GM21528 (cell line): Measurements from ENCODE around the gene DCDC2C.

ENCODE experiments used
- ATAC-seq: cut with Tn5 transposase; IDR thresholded peaks from one replicate; pipeline ENCODE4 v1.9.1; 2021; ENCODE audit warnings: mild to moderate bottlenecking, moderate library complexity; ENCODE audit not compliant: unreplicated experiment, low FRiP score

The DCDC2C gene

DNA sequence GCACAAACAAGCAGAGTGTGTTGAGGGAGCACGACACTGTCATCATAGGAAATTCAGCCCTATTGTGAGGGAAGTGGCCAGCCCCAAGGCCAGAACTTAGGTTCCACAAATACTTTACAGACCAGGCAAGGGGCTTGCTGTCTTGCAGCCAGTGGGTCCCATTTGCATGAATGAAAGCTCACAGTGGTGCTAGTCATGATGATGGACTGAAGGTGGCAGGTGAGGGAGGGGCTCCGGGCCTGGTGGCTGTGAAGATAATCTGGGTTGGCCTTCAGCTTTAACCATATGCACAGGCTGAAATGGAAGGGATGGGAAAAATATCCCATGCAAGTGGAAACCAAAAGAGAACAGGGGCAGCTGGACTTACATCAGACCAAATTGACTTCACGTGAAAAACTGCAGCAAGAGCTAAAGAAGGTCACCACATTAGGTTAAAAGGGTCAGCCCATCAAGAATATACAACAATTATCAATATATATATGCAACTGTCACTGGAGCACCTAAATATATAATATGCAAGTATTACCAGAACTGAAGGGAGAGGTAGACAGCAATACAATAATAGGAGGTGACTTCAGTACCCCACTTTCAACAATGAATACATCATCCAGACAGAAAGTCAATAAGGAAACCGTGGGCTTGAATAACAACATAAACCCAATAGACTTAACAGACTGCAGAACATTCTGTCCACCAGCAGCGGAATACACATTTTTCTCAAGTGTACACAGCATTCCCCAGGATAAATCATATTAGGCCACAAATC is 39.6 kb downstream of the DCDC2C start:
- no peak for ATAC-seq

DNA sequence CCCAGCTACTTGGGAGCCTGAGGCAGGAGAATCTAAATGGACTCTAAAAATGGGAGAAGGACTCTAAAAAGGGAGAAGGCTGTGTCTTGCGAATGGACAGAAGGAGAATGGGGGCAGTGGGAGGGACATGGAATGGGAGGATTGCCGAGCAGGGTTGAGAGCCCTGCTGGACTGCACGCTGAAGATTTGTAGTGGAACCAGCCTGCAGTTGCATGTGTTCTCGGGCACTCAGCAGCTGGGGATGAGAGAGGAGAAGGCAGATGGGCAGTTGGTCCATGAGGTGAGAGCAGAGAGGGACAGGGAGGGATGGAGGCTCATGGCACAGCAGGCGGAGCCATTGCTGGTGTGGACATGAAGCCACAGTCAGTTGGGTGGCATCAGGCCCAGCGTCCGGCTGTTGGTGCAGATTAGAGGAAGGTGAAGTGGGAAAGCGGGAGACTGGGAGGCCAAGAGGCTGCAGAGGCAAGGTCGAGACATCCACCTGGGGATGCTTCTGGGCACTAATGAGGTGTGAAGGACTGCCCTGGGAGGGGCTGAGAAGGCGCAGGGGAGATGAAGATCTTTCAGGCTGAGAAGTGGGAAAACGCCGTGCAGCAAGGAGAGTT is 40.7 kb downstream of the DCDC2C start:
- no peak for ATAC-seq

DNA sequence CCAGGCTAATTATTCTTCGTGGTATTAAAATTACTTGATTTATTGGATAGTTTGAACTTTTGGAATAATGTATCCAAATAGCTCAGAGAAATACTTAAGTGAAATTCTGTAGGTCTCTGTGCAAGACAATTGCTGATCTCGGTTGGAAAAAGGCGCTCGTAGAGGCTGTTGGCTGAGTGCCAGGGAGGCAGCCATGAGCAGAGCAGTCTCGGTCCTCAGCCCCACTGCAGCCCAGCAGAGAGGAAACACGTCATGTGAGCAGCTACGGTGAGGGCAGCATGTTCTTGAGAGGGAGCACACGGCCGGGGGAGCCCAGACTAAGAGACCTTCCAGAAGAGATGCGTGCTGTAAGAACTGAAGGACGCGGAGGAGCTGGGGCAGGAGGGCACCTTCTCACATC is 42.5 kb downstream of the DCDC2C start:
- no peak for ATAC-seq

DNA sequence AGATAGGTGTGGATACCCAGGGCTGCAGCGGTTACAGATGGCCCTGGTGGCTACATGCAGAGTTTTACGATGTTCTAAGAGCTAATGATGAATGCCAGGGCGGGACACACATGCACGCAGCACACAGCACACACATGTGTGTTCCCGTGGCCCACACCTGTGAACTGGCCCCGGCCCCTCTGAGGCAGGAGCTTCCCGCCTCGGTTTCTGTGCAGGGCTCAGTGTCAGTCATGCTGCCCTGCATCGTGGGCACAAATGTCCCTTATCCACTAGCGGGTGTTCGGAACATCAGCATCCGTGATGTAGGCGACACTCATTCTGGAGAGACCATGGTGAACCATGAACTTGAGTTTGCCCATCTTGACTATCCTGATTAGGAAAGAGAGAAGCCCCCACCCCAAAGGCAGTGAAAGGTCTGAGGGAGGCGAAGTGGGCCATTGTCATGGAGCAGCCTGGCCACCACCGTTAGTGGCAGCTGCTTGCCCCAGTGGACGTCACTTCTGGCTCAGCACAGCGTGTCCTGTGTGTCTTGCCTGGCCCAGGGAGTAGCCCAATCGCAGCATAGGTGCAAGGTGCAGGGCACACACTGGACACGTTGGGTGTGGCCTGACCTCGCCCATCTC is 43.8 kb downstream of the DCDC2C start:
- no peak for ATAC-seq

DNA sequence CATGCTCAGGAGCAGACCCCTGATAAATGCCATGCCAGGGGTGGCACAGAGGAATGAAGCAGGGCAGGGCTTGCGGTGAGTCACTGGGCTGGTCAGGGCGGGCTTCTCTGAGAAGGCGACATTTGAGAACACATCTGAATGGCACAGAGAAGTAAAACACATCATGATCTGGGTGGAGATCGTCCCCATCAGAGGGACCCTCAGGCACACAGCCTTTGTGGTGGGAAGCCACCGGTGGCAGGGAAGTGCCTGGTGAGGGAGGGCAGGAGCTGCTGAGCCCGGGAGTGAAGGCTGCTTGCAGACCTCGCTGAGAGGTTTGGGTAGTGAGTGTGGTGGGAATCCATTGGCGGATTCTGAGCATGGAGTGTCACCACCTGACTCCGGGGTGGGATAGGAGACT is 44.5 kb downstream of the DCDC2C start:
- no peak for ATAC-seq

DNA sequence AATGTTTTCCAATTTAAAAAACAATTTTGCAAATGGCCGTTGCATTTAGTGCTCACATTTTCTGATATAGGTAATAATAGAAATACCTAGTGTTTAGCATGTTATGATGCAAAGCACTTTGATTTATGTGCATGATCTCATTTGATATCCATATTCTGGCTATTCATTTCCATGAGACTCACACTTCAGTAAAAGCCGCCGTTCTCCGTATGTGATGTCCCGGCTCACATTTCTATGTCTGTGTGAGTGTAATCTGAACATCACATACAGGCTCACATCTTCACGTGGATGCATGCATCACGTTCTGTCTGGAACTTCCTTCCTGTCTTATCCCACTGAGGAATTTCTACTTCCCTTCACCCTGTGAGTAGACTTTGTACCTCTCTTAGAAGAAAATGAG is 45.8 kb downstream of the DCDC2C start:
- no peak for ATAC-seq

DNA sequence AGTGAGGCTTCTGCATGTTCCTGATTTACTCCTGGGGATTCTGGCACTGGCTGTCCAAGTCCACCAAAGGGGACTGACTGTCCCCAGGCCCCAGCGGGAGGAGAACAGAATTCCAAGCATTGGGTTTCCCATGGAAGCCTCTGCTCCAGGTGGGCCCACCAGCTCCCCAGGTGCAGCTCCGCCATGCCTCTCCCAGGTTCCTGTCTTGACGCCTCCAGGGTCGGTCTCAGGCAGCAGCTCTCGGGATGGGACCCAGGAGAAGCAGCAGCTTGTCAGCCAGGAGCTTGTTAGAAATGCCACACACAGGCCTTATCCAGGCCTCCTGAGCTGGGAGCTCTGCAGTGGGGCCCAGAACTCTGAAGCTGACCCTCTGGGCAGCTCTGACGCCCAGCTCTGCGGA is 47.9 kb downstream of the DCDC2C start:
- ATAC-seq, result no peak

DNA sequence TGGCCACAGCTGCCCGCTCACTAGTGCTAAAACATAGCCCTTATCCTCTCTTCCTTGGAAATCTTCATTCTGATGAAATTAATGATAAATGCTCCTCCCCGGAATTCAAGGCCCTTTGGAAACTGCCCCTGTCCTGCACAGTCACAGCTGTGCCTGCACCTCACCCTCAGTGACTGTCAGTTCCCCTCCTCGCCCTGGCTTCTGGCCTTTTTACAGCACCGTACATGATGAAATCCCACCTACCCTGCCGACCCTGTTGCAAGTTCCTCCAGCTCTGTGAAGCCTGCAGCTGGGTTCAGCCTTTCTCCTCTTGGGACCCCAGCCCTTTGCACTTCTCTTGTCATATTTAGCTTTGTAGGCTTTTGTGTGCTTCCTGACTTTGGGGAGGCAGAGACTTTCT is 48.4 kb downstream of the DCDC2C start:
- no peak for ATAC-seq

DNA sequence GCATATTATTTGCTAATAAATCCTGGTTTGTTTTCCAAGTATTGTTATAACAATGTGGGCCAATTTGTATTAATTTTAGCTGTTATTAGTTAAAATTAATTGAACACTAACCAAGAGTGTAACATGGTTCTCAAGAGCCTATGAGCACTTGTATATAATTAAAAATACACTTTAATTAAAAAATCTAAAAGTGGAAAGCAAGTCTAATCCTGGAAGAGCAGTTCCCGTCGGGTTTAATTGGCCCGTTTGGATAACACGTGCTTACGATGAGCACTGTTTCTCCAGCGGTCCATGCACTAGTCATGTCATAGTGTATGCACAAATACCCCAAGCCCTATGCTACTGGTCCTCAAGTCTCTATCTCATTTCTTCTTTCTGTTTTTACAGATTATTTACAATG is 49.0 kb downstream of the DCDC2C start:
- ATAC-seq, result no peak

DNA sequence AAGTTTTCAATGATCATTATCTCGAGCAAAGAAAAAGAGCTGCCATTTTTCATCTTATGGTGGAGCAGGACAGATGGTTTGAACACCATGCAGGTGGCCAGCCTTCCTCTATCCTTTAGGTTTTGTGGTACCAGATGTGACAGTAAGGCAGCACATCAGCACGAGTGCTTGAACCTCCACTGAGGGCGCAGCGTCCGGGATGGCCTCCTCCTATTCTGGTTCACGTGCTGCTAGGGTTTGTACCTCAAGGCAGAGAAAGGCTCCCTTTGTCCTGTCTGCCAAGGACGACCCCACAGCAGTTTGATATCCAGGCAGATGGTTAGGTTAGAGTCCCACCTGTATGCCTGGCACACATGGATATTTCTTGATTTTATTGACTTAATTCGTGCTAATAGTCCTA is 50.2 kb downstream of the DCDC2C start:
- ATAC-seq, result no peak

DNA sequence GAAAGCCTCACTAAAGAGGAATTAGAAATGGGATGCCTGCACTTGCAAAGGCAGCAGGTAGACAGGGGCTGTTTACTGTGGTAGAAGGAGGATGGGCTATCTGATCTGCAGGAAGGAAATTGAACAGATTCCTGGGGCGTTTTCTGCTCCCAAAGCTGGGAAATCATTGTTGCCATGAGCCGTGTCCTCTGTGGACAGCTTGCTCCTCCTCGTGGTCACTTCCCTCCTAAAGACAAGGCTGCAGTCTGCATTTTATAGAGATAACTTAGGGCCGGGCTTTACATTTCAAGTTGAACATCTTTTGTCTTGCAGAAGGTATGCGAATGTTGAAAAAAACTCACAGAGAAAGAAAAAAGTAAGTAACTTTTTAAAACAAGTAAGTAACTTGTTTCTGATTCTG is 50.9 kb downstream of the DCDC2C start:
- ATAC-seq, result no peak

DNA sequence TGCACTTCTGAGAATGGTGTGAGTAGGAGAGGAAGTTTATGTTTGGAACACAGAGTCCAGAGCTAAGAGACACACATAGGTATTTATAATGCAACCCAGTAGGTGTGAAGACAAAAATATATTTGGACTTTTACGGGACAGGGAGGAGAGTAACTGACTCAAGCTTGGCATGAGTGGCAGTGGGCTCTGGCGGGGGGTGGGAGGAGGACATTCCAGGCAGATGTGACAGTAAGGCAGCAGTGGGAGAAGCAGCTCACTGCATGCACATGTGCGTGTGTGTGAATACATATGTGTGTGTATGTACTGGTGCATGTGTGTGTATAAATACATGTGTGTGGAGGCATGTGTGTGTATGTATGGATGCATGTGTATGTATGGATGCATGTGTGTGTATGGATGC is 51.4 kb downstream of the DCDC2C start:
- no peak for ATAC-seq

DNA sequence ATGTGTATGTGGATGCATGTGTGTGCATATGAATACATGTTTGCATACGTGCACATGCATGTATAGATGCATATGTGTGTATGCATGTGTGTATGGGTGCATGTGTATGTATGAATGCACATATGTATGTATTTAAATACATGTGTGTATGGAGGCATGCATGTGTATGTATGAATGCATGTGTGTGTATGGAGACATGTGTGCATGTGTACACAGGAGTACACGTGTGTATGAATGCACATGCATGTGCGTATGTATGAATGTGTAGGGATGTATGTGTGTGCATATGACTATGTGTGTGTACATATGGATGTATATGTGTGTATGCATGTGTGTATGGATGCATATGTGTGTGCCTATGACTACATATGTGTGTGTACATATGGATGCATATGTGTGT is 51.9 kb downstream of the DCDC2C start:
- ATAC-seq, result no peak

DNA sequence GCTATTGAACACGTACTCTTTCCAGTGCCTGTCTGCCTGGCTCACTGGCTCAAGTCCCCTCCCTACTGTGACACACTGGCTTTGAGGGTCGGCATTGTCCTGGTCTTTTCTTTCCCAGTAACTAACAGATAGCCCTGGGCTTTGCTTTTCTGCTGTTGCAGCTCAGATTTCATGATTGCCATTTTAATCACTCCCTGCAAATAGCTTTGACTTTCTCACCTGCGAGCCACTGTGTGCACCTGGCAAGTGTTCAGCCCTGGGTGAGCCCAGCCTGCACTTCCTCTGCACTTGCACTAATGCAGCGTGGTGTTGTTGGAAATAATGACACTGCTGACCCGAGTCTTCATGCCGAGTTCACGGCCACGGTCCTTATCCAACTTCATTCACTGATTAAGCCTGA is 52.9 kb downstream of the DCDC2C start:
- ATAC-seq, result no peak

DNA sequence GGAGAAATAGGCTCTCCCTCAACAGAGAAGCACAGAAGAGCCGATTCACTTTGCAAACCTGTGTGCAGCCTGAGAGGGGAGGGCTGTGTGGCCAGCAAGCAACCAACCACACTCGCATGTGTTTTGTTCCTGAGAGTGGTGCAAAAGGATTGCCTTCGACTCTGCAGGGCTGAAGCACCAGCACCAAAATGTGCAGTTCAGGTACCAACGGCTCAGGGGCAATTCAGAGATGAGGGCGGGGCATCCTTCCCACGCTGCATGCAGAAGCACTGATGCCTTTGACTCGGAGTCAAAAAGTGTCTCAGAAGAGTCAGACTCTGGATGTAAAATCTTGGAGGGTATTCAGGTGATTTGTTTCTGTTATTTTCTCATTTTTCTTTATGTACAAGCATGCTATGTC is 55.5 kb downstream of the DCDC2C start:
- no peak for ATAC-seq

DNA sequence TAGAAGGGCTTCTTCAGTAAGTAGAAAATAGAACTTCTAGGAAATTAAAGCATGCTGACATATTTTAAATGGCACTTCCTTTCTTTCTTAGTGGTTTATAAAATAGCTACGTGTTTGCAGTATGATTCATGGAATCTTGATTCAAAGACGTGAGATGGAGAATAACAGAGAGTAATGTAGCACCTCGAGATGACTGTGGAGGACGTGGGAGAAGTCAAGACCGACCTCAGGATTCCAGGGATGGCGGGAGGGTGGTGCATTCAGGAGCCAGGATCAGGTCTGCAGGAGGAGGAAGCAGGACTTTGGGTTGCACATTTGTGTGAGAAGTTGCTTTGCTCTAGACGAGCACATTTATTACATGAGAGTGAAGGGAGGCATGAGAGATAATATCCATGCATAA is 56.0 kb downstream of the DCDC2C start:
- ATAC-seq, result no peak

DNA sequence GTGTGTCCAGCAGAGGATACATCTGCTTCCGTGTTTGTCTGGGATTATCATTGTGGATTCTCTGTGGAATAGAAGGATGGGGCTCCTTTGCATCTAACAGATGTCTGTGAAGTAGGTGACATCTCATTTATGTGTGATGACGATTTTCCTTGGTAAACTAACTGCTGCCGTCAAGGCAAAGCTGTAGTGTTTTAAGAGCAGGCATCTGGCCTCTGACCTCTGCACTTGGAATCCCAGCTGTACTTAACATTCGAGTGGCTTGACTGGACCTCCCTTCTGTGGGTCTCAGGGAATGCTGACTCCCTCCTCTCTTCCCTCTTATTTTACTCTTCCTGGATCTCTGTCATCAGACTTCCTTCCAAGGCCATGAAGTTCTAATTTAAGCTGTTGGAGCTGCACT is 56.4 kb downstream of the DCDC2C start:
- no peak for ATAC-seq

DNA sequence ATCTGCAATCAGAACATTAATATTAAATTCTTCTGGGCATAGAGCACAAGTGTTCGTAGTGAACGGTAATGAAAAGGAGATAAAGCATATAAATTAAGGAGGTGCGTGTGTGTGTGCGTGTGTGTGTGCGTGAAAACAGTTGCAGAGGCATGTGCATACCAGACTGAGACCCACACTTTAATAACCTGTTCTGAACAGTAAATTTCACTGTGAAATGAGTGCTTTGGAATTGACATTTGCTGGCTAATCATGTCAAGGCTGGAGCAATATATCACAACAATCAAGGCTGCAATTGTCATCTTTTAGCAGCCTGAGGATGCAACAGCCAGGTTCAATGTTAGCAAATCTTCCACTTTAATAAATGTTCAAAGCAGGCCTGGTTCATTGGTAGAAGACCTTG is 57.9 kb downstream of the DCDC2C start:
- ATAC-seq, result no peak

DNA sequence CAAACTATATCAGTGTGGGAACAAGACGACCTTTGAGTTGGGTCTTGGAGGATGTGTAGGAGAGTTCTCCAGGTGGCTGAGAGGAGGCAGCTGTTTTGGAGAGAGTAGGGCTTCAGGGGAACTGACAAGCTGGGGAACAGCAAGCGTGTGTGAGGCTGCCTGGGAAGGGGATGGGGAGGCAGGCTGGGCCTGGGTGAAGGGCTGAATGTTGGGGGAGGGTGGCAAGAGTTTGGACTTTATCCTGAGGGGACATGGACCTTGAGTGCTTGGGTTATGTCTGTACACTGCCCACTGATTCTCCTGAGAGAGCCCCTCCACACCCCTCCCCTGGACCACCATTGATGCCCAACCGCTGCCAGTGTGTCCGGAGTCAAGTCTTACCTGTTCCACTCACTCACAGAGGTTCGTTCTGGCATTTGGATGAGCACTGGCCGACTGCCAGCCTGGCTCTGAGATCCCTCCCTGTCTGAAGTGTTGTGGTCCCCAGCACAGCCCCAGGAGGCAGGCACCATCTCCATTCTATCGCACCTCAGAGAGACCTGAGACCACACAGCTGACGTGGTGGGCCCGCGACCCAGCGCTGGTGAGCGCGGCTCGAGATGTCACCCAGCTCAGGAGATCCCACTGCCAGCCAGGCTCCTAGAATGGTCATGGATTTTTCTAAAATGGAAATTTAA is 59.5 kb downstream of the DCDC2C start:
- no peak for ATAC-seq

DNA sequence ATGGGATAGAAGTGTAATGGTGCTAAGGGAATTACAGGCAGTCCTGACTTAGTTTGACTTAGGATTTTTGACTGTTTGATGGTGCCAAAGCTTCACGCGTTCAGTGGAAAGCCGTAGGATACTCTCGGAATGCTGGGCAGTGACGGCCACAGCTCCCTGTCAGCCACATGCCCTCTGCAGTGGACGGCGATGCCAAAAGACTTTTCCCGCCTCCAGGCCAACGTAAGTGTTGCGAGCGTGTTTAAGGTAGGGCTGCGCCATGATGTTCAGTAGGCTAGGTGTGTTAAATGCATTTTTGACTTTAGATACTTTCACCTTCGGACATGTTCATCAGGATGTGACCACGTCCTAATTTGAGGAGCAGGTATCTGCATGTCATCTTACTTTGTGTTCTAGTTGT is 63.4 kb downstream of the DCDC2C start:
- no peak for ATAC-seq

DNA sequence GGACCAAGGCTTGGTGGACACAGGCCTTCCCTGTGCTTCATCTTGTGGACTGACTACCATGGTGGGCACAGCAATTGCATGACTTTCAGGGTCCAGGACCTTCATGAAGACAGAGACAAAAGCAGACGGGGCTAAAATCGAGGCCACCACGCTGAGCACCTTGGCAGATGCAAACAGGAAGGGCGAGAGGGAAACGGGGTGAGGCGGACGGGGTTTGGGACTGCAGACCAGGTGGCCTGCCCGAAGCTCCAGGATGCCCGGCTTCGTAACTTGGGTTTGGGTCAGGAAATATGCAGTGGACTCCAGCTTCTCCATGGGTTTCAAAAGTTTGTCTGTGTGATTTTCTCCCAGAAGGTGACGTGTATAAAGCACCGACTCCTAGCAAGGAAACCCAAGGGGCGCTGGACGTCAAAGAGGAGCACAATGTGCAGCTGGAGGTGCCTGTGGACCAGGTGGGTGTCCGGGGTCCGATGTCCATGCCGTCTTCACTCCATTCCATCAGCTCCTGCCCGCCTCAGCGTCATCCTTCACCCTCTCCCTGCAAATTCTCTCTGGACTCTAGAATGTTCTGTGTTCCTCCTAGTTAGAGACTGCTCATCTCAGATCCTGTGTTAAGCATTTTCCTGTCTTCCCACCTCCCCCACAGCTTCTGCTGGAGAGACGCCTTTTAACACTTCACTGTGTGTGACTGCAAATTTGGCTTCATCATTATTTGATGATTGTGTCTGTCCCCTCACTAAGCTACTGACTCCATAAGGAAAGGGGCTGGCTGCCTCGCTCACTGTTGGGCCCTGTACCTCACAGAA is 65.8 kb downstream of the DCDC2C start:
- ATAC-seq, result no peak
